GM10248 (cell line): Measurements from ENCODE around the gene ADSL.

ENCODE experiments used
- CTCF ChIA-PET: fragments of 300-600 bp; sonication (Branson Sonifier 250); formaldehyde crosslinking; extraction: SDS; loops from one replicate; lab custom pipeline; 2021; ENCODE audit warnings: antibody characterized with exemption; lab: Yijun Ruan, JAX
- POLR2A ChIA-PET: fragments of 350-650 bp; sonication (Branson Sonifier 250); formaldehyde crosslinking; extraction: SDS; loops from one replicate; lab custom pipeline; 2020; ENCODE audit warnings: antibody characterized with exemption; lab: Yijun Ruan, JAX
- DNase-seq: peaks from one replicate; pipeline ENCODE4 v3.0.0; 2012; ENCODE audit errors: extremely low spot score
- TF ChIP-seq, protein P1 (sequence below): IDR thresholded peaks from 2 replicates; pipeline ENCODE4 v1.5.1; 2012; ENCODE audit warnings: mild to moderate bottlenecking, low read depth; ENCODE audit errors: extremely low read depth, missing control alignments, control extremely low read depth

The ADSL gene

DNA sequence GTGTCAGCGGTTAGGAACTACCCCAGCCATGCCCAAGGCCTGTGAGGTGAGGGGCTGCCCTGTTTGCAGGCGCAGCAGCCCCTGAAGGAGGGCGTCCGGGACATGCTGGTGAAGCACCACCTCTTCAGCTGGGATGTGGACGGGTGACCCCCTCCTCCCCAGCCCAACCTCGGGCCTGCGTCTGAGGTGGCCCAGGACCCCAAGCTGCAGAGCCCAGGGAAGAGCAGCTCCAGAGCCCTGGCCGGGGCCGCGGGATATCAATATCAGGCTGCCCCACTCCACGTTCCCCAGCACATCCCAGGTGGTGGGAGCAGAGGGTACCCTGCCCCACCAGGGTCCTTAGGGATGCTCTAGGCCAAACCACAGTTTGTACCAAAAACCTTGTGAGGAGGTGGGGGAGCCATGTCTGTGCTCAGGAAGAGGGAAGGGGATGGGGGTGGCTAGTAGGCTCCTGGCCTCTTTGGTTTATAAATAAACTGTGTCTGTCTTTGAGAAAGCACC is 63.4 kb downstream of the ADSL start:
- TF ChIP-seq, protein P1, sequence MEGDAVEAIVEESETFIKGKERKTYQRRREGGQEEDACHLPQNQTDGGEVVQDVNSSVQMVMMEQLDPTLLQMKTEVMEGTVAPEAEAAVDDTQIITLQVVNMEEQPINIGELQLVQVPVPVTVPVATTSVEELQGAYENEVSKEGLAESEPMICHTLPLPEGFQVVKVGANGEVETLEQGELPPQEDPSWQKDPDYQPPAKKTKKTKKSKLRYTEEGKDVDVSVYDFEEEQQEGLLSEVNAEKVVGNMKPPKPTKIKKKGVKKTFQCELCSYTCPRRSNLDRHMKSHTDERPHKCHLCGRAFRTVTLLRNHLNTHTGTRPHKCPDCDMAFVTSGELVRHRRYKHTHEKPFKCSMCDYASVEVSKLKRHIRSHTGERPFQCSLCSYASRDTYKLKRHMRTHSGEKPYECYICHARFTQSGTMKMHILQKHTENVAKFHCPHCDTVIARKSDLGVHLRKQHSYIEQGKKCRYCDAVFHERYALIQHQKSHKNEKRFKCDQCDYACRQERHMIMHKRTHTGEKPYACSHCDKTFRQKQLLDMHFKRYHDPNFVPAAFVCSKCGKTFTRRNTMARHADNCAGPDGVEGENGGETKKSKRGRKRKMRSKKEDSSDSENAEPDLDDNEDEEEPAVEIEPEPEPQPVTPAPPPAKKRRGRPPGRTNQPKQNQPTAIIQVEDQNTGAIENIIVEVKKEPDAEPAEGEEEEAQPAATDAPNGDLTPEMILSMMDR, result no peak
- CTCF ChIA-PET, result interaction anchor here (1.3 to 1.9 kb wide), 3 partner anchors 10 to 27 kb away, joined by 3 to 7 read pairs (median 7); no protein-coding TSS in a partner anchor
- POLR2A ChIA-PET, result no interaction called here
- DNase-seq, result no peak

DNA sequence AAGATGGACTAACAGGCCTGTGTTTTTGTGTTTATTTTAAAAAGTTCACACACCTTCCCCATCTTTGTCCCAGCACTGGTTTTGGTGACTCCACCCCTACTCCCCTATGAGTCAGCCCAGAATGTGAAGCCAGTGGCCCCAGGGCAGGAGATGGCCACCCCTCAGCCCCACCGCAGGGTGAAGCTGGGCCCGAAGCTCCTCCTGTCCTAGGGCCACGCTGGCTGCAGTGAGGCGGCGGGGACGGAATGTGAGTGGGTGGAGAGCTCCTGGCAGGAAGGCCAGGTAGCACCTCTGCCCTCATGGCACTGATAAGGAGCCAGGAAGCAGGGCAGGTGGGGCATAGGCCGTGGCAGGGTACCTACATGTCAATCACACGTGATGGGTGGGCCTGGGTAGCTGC is 64.0 kb downstream of the ADSL start:
- POLR2A ChIA-PET, result no interaction called here
- CTCF ChIA-PET, result no interaction called here
- DNase-seq, result no peak
- TF ChIP-seq, protein P1, result no peak

DNA sequence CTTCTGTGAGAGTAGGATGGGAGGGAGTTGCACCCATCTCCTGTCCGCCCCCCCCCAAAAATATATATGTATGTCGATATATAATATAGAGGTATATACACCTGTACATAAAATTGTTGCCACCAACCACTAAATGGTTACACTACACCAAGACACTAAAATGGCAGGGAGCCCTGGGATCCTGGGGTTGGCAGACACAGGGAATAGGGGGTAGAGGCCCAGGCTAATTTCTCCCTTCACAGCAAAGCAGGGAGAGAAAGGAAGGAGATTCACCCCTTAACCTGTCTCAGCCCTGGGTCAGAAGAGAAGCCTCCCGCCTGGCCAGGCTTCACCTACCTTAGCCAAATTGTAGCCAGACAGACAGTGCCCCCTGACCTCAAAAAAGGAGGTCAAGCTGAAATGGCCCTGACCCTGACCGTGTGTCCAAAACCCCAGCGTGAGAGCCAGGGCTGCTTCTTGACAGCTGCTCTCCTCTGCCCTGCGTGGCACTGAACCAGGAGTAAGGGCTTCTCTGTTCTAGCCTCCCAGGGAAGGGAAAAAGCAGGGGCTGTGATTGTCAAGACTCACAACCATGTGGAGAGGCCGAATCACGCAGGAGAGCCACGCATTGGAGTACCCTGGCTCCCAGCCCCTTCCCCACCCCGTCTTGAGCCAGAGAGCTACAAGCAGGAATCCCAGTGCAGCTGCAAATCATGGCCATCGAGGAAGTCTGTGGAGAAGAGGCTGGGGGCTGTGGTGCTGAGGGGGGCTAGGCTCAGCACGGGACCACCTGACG is 64.6 kb downstream of the ADSL start:
- TF ChIP-seq, protein P1, result no peak
- POLR2A ChIA-PET, result no interaction called here
- CTCF ChIA-PET, result interaction anchor here (1.2 to 1.5 kb wide), 2 partner anchors 12 to 14 kb away, joined by 3 read pairs; no protein-coding TSS in a partner anchor
- DNase-seq, result no peak

DNA sequence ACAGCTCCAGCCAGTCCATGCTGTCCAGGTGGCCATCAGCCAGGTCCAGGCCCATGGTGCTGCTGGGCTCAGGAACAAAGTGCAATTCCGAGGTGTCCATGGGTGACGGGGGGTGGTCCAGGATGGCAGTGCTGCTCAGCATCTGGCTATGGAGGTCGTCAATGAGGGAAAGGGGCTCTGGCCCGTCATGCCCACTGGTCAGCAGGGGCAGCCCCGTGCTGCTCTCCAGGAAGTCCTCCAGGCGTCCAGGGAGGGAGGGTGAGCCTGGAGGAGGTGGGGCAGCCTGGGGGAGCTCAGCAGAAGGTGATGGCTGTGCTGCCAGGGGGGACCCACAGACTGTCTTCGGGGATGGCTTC is 65.2 kb downstream of the ADSL start:
- DNase-seq, result no peak
- TF ChIP-seq, protein P1, result no peak
- ChIA-PET CTCF (interaction anchor here (0.8 to 1.5 kb wide), 4 partner anchors 8 to 14 kb away, joined by 3 read pairs; no protein-coding TSS in a partner anchor), POLR2A (no interaction called here)

DNA sequence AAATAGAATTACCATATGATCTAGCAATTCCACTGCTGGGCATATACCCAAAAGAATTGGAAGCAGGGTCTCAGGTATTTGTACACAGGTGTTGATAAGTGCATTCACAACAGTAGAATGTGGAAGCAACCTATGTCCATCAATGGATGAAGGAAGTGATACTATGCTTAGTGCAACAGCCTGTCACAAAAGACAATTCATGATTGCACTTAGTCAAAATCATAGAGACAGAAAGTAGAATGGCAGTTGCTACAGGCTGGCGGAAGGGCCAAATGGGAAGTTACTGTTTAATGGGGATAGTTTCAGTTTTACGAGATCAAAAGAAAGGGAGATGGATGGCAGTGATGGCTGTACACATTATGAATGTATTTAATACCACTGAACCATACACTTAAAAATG is 66.1 kb downstream of the ADSL start:
- POLR2A ChIA-PET, result no interaction called here
- TF ChIP-seq, protein P1, result no peak
- CTCF ChIA-PET, result interaction anchor here (0.8 to 1.5 kb wide), 4 partner anchors 9 to 15 kb away, joined by 3 read pairs; no protein-coding TSS in a partner anchor
- peak; percentile 70 for DNase-seq

DNA sequence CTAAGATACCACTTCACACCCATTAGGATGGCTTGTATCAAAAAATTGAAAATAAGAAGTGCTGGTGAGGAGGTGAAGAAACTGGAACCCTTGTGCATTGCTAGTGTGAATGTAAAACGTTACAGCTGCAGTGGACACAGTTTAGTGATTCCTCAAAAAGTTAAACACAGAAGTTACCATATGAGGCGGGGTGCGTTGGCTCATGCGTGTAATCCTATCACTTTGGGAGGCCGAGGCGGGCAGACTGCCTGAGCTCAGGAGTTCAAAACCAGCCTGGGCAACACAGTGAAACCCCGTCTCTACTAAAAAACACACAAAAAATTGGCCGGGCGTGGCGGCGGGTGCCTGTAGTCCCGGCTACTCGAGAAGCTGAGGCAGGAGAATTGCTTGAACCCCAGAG is 67.6 kb downstream of the ADSL start:
- ChIA-PET CTCF (interaction anchor here (2.6 to 3.2 kb wide), 2 partner anchors 11 to 23 kb away, joined by 11 to 36 read pairs; no protein-coding TSS in a partner anchor), POLR2A (no interaction called here)
- TF ChIP-seq, protein P1, result no peak
- no peak for DNase-seq
